Medulla oblongata (tissue), 1 donor: ENCODE results near the gene RBM15B.
A peak's percentile ranks its signal among the peaks of the same experiment; 100 is the strongest.

Experiments
- DNase-seq: peaks from one replicate; pipeline ENCODE4 v3.0.0-alpha.2; 2015; ENCODE audit errors: extremely low spot score

RBM15B gene

GRCh38 chr3:51391566-51392354 is 675 bp downstream of the RBM15B start:
- no peak for DNase-seq

DNA sequence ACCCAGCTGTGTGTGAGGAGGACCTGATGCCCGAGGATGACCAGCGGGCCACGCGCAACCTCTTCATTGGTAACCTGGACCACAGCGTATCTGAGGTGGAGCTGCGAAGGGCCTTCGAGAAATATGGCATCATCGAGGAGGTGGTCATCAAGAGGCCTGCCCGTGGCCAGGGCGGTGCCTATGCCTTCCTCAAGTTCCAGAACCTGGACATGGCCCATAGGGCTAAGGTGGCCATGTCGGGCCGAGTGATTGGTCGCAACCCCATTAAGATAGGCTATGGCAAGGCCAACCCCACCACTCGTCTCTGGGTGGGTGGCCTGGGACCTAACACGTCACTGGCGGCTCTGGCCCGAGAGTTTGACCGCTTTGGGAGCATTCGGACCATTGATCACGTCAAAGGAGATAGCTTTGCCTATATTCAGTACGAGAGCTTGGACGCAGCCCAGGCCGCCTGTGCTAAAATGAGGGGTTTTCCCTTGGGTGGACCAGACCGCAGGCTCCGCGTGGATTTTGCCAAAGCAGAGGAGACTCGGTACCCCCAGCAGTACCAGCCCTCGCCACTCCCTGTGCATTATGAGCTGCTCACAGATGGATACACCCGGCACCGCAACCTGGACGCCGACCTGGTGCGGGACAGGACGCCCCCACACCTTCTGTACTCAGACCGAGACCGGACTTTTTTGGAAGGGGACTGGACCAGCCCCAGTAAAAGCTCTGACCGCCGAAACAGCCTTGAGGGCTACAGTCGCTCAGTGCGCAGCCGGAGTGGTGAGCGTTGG is 1.5 kb downstream of the RBM15B start:
- DNase-seq, result no peak

- no peak for DNase-seq
Observed at GRCh38 chr3:51393134-51393495, 2.0 kb downstream of the RBM15B start.

DNA sequence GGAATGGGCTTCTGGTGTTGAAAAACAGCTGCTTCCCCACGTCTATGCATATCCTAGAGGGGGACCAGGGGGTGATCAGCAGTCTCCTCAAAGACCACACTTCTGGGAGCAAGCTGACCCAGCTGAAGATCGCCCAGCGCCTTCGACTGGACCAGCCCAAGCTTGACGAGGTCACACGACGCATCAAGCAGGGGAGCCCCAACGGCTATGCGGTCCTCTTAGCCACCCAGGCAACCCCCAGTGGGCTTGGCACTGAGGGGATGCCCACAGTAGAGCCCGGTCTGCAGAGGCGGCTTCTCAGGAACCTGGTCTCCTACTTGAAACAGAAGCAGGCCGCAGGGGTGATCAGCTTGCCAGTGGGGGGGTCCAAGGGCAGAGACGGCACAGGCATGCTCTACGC is 2.5 kb downstream of the RBM15B start:
- no peak for DNase-seq

- no peak for DNase-seq
Observed at GRCh38 chr3:51394541-51394940, 3.5 kb downstream of the RBM15B start.

GRCh38 chr3:51395493-51396213 is 4.6 kb downstream of the RBM15B start:
- no peak for DNase-seq

DNA sequence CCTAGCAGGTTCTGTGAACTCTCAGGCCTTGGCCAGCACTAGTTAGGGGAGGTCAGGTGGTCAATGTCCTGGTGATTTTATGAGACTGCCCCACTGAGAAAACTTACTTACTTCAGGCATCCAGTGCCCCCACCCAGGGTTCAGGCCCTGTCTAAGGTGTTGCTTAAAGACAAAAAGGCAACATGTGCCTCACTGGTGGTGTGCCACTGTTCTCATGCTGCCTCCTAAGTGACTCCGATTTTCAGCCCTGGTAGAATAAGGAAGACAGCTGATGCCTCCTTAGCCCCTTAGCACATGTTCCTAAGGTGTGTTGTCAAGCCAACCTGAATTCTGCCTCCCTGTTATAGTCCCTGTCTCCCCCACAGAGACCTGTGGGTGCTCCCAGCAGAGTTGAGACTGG is 5.3 kb downstream of the RBM15B start:
- no peak for DNase-seq

DNA sequence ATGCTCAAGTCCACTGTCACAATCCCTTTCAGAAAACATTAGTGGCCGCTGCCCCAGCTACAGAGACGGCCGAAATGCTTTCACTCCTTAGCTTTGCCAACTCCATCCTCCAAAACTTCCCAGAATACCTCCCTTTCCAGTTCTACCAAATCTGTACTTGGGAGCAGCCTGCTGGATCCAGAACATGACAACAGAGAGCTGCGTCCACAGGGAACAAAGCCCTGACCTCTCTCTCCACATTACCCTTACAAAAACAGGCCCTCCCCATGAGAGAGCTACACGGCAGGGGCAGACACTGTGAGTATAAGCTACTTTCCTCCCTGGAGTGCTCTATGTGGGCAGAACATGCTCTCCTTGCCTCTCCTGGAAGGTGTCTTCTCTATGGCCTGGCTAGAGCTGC is 6.3 kb downstream of the RBM15B start:
- no peak for DNase-seq

GRCh38 chr3:51398595-51399310 is 7.7 kb downstream of the RBM15B start:
- DNase-seq, result no peak

GRCh38 chr3:51400166-51400565 is 9.1 kb downstream of the RBM15B start:
- no peak for DNase-seq

DNA sequence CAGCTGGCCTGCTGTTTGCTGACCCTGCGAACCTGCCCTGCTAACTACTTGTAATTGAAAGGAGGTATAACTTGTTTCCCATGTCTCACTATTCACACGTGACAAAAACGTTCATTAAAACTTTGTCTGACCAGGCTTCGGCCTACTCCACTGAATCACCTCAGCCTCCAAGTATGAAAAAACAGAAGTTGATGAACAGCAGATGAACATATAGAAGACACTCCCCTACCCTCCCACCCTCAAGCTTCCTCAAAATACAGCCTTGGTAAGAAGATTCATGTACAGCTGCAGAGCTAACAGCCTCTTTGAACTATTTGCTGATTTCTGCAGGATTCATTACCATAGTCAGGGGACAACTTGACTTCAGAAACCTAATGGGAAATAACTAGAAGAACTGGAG is 10.7 kb downstream of the RBM15B start:
- no peak for DNase-seq

- no peak for DNase-seq
Observed at GRCh38 chr3:51403675-51404074, 12.6 kb downstream of the RBM15B start.

GRCh38 chr3:51408021-51408420 is 16.9 kb downstream of the RBM15B start:
- DNase-seq, result no peak

- DNase-seq, result no peak
Observed at GRCh38 chr3:51408813-51409212, 17.7 kb downstream of the RBM15B start.

DNA sequence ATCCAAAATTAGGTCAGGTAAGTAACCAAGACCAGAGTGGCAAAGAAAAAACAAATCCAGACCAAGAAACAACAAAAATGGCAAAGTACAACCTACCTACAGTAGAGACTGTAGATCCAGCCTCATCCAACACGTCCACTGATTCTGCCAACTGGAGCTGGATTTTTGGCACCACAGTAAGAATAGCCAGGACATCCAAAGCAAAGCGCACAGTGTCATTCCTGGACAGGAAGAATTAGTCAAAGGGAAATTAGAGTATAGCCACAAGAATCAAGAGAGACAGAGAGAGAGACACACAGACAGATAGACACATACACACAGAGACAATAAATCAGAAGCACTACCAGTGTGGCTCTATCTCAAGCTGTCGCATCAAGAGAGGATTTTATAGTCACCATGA is 31.1 kb downstream of the RBM15B start:
- DNase-seq, result no peak

- DNase-seq, result no peak
Observed at GRCh38 chr3:51426921-51427320, 35.8 kb downstream of the RBM15B start.

DNA sequence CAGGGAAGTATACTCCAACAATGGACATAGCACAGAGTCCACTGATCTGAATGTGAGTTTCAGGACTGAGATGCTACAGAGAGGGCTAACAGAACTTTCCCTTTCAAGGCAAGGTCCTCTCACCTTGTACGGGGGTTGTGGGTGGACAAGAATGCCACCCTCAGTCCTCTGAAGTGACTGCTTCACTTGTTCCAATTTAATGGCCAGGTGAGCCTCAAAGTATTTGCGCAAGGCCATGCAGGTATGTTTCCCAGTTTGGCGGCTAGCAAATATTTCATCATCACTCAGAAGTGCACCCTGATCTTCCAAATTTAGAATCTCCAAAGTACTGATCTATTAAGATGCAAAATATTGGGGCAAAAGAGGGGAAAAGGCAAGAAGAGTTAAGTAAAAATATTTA is 38.1 kb downstream of the RBM15B start:
- no peak for DNase-seq

GRCh38 chr3:51434110-51434509 is 43.0 kb downstream of the RBM15B start:
- no peak for DNase-seq

GRCh38 chr3:51434746-51435327 is 43.8 kb downstream of the RBM15B start:
- DNase-seq, result peak; percentile 68

- DNase-seq, result no peak
Observed at GRCh38 chr3:51436998-51437639, 46.0 kb downstream of the RBM15B start.
